CD14-positive monocyte (primary cell): Measurements from ENCODE around the gene LYPD1. TPM values are rescaled to one million over a fixed set of nuclear protein-coding genes. Genes with fewer than 3 reads are reported as not detected.
A peak's percentile ranks its signal among the peaks of the same experiment; 100 is the strongest.

ENCODE experiments used
- DNase-seq, 3 donors: peaks; one replicate each; pipeline ENCODE4 v3.0.0-alpha.2; 2011 to 2022
- H2AFZ ChIP-seq: 2 replicates; pipeline ENCODE4 v1.6.0; 2012; ENCODE audit warnings: mild to moderate bottlenecking, low read depth, low read length, inconsistent platforms; ENCODE audit not compliant: insufficient read depth, poor library complexity, severe bottlenecking
- H3K27ac ChIP-seq, 2 donors: 1 replicate in 1 of 2; 2 replicates in 1 of 2; pipeline ENCODE4 v1.5.1; 2012 to 2013; ENCODE audit warnings: low read length in 2 of 2, control low read depth in 1 of 2, inconsistent platforms in 1 of 2, low read depth in 1 of 2, mild to moderate bottlenecking in 1 of 2
- H3K27me3 ChIP-seq, 2 donors: one replicate each; pipeline versions ENCODE4 v1.6.0 to v1.6.1; 2011 to 2013; ENCODE audit warnings: low read length in 2 of 2; ENCODE audit not compliant: control insufficient read depth in 2 of 2, insufficient read depth in 2 of 2
- H3K36me3 ChIP-seq, 2 donors: replicated peaks in 1 of 2; 1 replicate in 1 of 2; 2 replicates in 1 of 2; pipeline versions ENCODE4 v1.5.1 to v1.6.1; 2012 to 2013; ENCODE audit warnings: low read length in 2 of 2, control low read depth in 1 of 2, inconsistent platforms in 1 of 2, mild to moderate bottlenecking in 1 of 2; ENCODE audit not compliant: insufficient read depth in 2 of 2, control insufficient read depth in 1 of 2
- H3K4me1 ChIP-seq, 2 donors: 1 replicate in 1 of 2; 2 replicates in 1 of 2; pipeline versions ENCODE4 v1.5.1 to v1.6.1; 2012 to 2013; ENCODE audit warnings: low read length in 2 of 2, control low read depth in 1 of 2, inconsistent platforms in 1 of 2, mild to moderate bottlenecking in 1 of 2, moderate library complexity in 1 of 2; ENCODE audit not compliant: insufficient read depth in 2 of 2, control insufficient read depth in 1 of 2
- H3K4me2 ChIP-seq: replicated peaks from 2 replicates; pipeline ENCODE3; 2012; ENCODE audit warnings: low read length, moderate library complexity, mild to moderate bottlenecking; ENCODE audit not compliant: poor library complexity, severe bottlenecking; ENCODE audit errors: extremely low read depth
- H3K4me3 ChIP-seq, 3 experiments: fragments of 200-600 bp in 1 of 3; sonication (generic) in 1 of 3; replicated peaks in 1 of 3; 1 replicate in 2 of 3; 2 replicates in 1 of 3; pipeline ENCODE4 v1.5.1; 2011 to 2013; ENCODE audit warnings: low read length in 3 of 3, mild to moderate bottlenecking in 3 of 3, control low read depth in 2 of 3, low read depth in 2 of 3, inconsistent platforms in 1 of 3, moderate library complexity in 1 of 3
- H3K79me2 ChIP-seq: 2 replicates; pipeline ENCODE4 v1.6.0; 2012; ENCODE audit warnings: mild to moderate bottlenecking, control low read depth, inconsistent platforms, low read length, moderate library complexity; ENCODE audit not compliant: insufficient read depth
- H3K9ac ChIP-seq: 2 replicates; pipeline ENCODE4 v1.6.0; 2017; ENCODE audit warnings: low read length, mild to moderate bottlenecking; ENCODE audit not compliant: insufficient read depth, poor library complexity, severe bottlenecking
- H3K9me3 ChIP-seq, 2 donors: replicated peaks in 1 of 2; 1 replicate in 1 of 2; 2 replicates in 1 of 2; pipeline versions ENCODE4 v1.5.1 to v1.6.1; 2012 to 2013; ENCODE audit warnings: low read length in 2 of 2, control low read depth in 1 of 2; ENCODE audit not compliant: control insufficient read depth in 1 of 2, insufficient read depth in 1 of 2
- H4K20me1 ChIP-seq: 2 replicates; pipeline ENCODE4 v1.6.0; 2012; ENCODE audit warnings: mild to moderate bottlenecking, low read length, control low read depth, moderate library complexity; ENCODE audit not compliant: insufficient read depth
- H3K27ac Mint-ChIP-seq, 7 donors: one replicate each; pipeline ENCODE4 v1.8.0; 2020; ENCODE audit warnings: mild to moderate bottlenecking in 7 of 7, mixed read lengths in 7 of 7, moderate library complexity in 6 of 7, inconsistent platforms in 2 of 7
- H3K27me3 Mint-ChIP-seq, 3 donors: one replicate each; pipeline ENCODE4 v1.8.0; 2021 to 2022; ENCODE audit warnings: low read depth in 3 of 3, mild to moderate bottlenecking in 3 of 3, mixed read lengths in 3 of 3, moderate library complexity in 3 of 3, inconsistent platforms in 1 of 3
- H3K36me3 Mint-ChIP-seq, 2 donors: one replicate each; pipeline ENCODE4 v1.8.0; 2020; ENCODE audit warnings: mixed read lengths in 2 of 2, inconsistent platforms in 1 of 2, mild to moderate bottlenecking in 1 of 2
- H3K4me1 Mint-ChIP-seq: one replicate; pipeline ENCODE4 v1.8.0; 2020; ENCODE audit warnings: mild to moderate bottlenecking, mixed read lengths
- H3K4me3 Mint-ChIP-seq, 2 donors: one replicate each; pipeline ENCODE4 v1.8.0; 2020; ENCODE audit warnings: mild to moderate bottlenecking in 2 of 2, mixed read lengths in 2 of 2, moderate library complexity in 1 of 2
- H3K9me3 Mint-ChIP-seq, 7 donors: one replicate each; pipeline ENCODE4 v1.8.0; 2020 to 2022; ENCODE audit warnings: mixed read lengths in 7 of 7, mild to moderate bottlenecking in 6 of 7, moderate library complexity in 6 of 7, inconsistent platforms in 2 of 7
- CTCF ChIP-seq: fragments of 200-600 bp; IDR thresholded peaks from one replicate; pipeline ENCODE4 v1.8.0; 2022; ENCODE audit warnings: antibody characterized with exemption, mild to moderate bottlenecking
- WGBS: methylation state at CpG from one replicate; pipeline ENCODE4 v1.1.5; 2013; ENCODE audit warnings: missing lambda C conversion rate; ENCODE audit not compliant: insufficient coverage; 5-methylcytosine and 5-hydroxymethylcytosine counted together
- intact Hi-C, 2 donors: fragments of 100-400 bp; cut with micrococcal nuclease; formaldehyde crosslinking; loops; one replicate each; pipeline versions ENCODE4 v1.15.0 to v1.15.1; 2023
- polyA plus RNA-seq, 3 donors: library from polyadenylated mRNA; depleted of rRNA in 1 of 3; unstranded in 2 of 3; stranded (reverse) in 1 of 3; fragments of 300-500 nt in 2 of 3; fragments of >200 nt in 1 of 3; fragmentation: Illumina TruSeq in 2 of 3; gene quantifications; 1 replicate in 2 of 3; 2 replicates in 1 of 3; pipeline ENCODE4 v1.2.3, GENCODE V29; 2012 to 2021

LYPD1 gene
- polyA plus RNA-seq, 3 donors: not detected

GRCh38 chr2:132618734-132619133 is 51.3 kb downstream of the LYPD1 start:
- Histone ChIP-seq H3K4me2 (no peak overlapping the region), H3K4me1 (peaks cover 8 to 21% of the 10 kb centered on the region in 2 donors), H4K20me1 (no peaks in the 10 kb centered on the region), H2AFZ (no peak overlapping the region), H3K9me3 (no peaks in the 10 kb centered on the region), H3K9ac (no peak overlapping the region), H3K27ac (no peak overlapping the region), H3K4me3 (no peak overlapping the region), H3K36me3 (no peaks in the 10 kb centered on the region), H3K79me2 (no peaks in the 10 kb centered on the region), H3K27me3 (no peaks in the 10 kb centered on the region)
- 85% methylated on average over 4 of the region's 7 CpGs for WGBS
- H3K36me3 Mint-ChIP-seq: no peaks in the 10 kb centered on the region
- TF ChIP-seq CTCF: no peak
- peaks cover 0 to 11% (median 5%) of the 10 kb centered on the region in 3 donors for H3K27me3 Mint-ChIP-seq
- H3K4me3 Mint-ChIP-seq: no peak overlapping the region
- peaks cover 19% of the 10 kb centered on the region for H3K4me1 Mint-ChIP-seq
- no peak for DNase-seq
- peaks cover 0 to 7% (median 2%) of the 10 kb centered on the region in 7 donors for H3K9me3 Mint-ChIP-seq
- intact Hi-C loops: no loop called here
- peak overlapping the region in 1 of 7 donors; percentile 26 for H3K27ac Mint-ChIP-seq

GRCh38 chr2:132617989-132618388 is 52.0 kb downstream of the LYPD1 start:
- Mint-ChIP-seq H3K4me3 (no peak overlapping the region), H3K9me3 (peaks cover 0 to 5% (median 0%) of the 10 kb centered on the region in 7 donors), H3K36me3 (no peaks in the 10 kb centered on the region), H3K27ac (no peak overlapping the region), H3K4me1 (peaks cover 11% of the 10 kb centered on the region), H3K27me3 (peaks cover 0 to 11% (median 5%) of the 10 kb centered on the region in 3 donors)
- no peaks in the 10 kb centered on the region for H4K20me1 ChIP-seq
- H3K9ac ChIP-seq: no peak overlapping the region
- no peak overlapping the region for H3K4me2 ChIP-seq
- H3K36me3 ChIP-seq: no peaks in the 10 kb centered on the region
- H3K9me3 ChIP-seq: no peaks in the 10 kb centered on the region
- H3K27me3 ChIP-seq: no peaks in the 10 kb centered on the region
- H3K4me1 ChIP-seq: peaks cover under 1 to 13% of the 10 kb centered on the region in 2 donors
- H2AFZ ChIP-seq: no peak overlapping the region
- no peak overlapping the region for H3K27ac ChIP-seq
- no CpG with 5 or more reads among the region's 3 CpGs for WGBS
- H3K4me3 ChIP-seq: no peak overlapping the region
- DNase-seq: no peak
- intact Hi-C loops: no loop called here
- no peaks in the 10 kb centered on the region for H3K79me2 ChIP-seq
- no peak for TF ChIP-seq CTCF
